Astrocyte (in vitro differentiated cells and primary cell): Measurements from ENCODE around the gene BOD1L2.

Experiments
- CTCF ChIP-seq: IDR thresholded peaks from 2 replicates; pipeline ENCODE4 v1.5.1; 2011; ENCODE audit warnings: low read depth, mild to moderate bottlenecking, inconsistent platforms, low read length, moderate library complexity; ENCODE audit not compliant: insufficient read depth
- EZH2 ChIP-seq: IDR thresholded peaks from 2 replicates; pipeline ENCODE4 v1.6.1; 2012; ENCODE audit warnings: mild to moderate bottlenecking, low read length, inconsistent platforms; ENCODE audit not compliant: insufficient read depth

- TF ChIP-seq CTCF (no peak), EZH2 (no peak)
These were observed 28.6 kb downstream of the BOD1L2 start for GRCh38 chr18:57175532-57175931.
